A549 (cell line): ENCODE measurements around the gene DEFB112.

ENCODE experiments used
- CBX8 ChIP-seq: fragments of 200-600 bp; sonication (generic); IDR thresholded peaks from 2 replicates; pipeline ENCODE4 v1.6.1; 2016
- CTCF ChIP-seq: fragments of >200 bp; sonication (Bioruptor Twin); formaldehyde crosslinking; IDR thresholded peaks from 3 replicates; pipeline ENCODE4 v1.5.1; 2016
- EHMT2 ChIP-seq: fragments of 200-600 bp; sonication (generic); IDR thresholded peaks from 2 replicates; pipeline ENCODE4 v1.6.1; 2016; ENCODE audit warnings: antibody characterized with exemption, low read depth, mild to moderate bottlenecking, moderate library complexity
- MYC ChIP-seq: IDR thresholded peaks from 2 replicates; pipeline ENCODE4 v1.6.1; 2012; ENCODE audit warnings: mild to moderate bottlenecking, inconsistent platforms, low read length, improper control_type of control experiment, borderline replicate concordance
- REST ChIP-seq: fragments of 200-600 bp; sonication (generic); IDR thresholded peaks from 2 replicates; pipeline ENCODE4 v1.6.1; 2016; ENCODE audit warnings: antibody characterized with exemption, mild to moderate bottlenecking, moderate library complexity
- RFX5 ChIP-seq: fragments of 450-650 bp; IDR thresholded peaks from 2 replicates; pipeline ENCODE4 v1.7.1; 2014; ENCODE audit warnings: antibody characterized with exemption, mild to moderate bottlenecking, moderate library complexity

- TF ChIP-seq MYC (no peak), RFX5 (no peak), CBX8 (no peak), REST (no peak), CTCF (no peak), EHMT2 (no peak)
Observed at GRCh38 chr6:50071921-50072320, 22.2 kb upstream of the DEFB112 start.
